ENCODE data around the gene MKRN2OS.

- TF ChIP-seq POLR2AphosphoS5 (IDR thresholded peaks at IDR 0.05; ENCODE audit: low read depth, low read length) (no peak), REST (IDR thresholded peaks at IDR 0.05; ENCODE audit: insufficient read depth in 1 of 2, low read depth in 2 of 2, low read length in 2 of 2) (no peak), TAF1 (IDR thresholded peaks at IDR 0.05; ENCODE audit: borderline replicate concordance, insufficient read depth, low read length) (no peak), SIN3A (IDR thresholded peaks at IDR 0.05; ENCODE audit: borderline replicate concordance, insufficient read depth, low read length) (no peak), FOXP2 (optimal IDR thresholded peaks at IDR 0.05; ENCODE audit: borderline replicate concordance, extremely low read depth, extremely low read length, insufficient read depth) (no peak)
These were observed 24.3 kb downstream of the MKRN2OS start for GRCh38 chr3:12521010-12521409.

All from PFSK-1 (cell line).